Neural progenitor cell (in vitro differentiated cells): ENCODE measurements around the gene ECPAS. TPM values are rescaled to one million over a fixed set of nuclear protein-coding genes. Genes with fewer than 3 reads are reported as not detected.
"Not testable (repeated sequence)": the region's sequence is repeated elsewhere in the genome, so short reads cannot be mapped to it uniquely, and the experiment has no call there.

Source experiments
- DNase-seq: peaks from one replicate; pipeline ENCODE4 v3.0.0-alpha.2; 2016; ENCODE audit warnings: low spot score
- H2AFZ ChIP-seq: fragments of 200-600 bp; sonication (generic); replicated peaks from 2 replicates; pipeline ENCODE4 v1.6.1; 2016; ENCODE audit warnings: antibody characterized with exemption
- H3F3A ChIP-seq: fragments of 200-600 bp; sonication (generic); 2 replicates; pipeline ENCODE4 v1.6.1; 2016; ENCODE audit warnings: antibody characterized with exemption, low read depth
- H3K27ac ChIP-seq: fragments of 200-600 bp; sonication (generic); 2 replicates; pipeline ENCODE4 v1.5.1; 2016; ENCODE audit warnings: mild to moderate bottlenecking
- H3K27me3 ChIP-seq: fragments of 200-600 bp; sonication (generic); 2 replicates; pipeline ENCODE4 v1.6.1; 2016; ENCODE audit warnings: mild to moderate bottlenecking, moderate library complexity
- H3K36me3 ChIP-seq: fragments of 200-600 bp; sonication (generic); 2 replicates; pipeline ENCODE4 v1.5.1; 2016
- H3K4me1 ChIP-seq: fragments of 200-600 bp; sonication (generic); 2 replicates; pipeline ENCODE4 v1.6.1; 2016; ENCODE audit warnings: mixed run types
- H3K4me2 ChIP-seq: fragments of 200-600 bp; sonication (generic); 2 replicates; pipeline ENCODE4 v1.6.1; 2016
- H3K4me3 ChIP-seq: fragments of 200-600 bp; sonication (generic); 2 replicates; pipeline ENCODE4 v1.5.1; 2016
- H3K79me2 ChIP-seq: fragments of 200-600 bp; sonication (generic); 2 replicates; pipeline ENCODE4 v1.6.1; 2016; ENCODE audit warnings: low read depth
- H3K9ac ChIP-seq: fragments of 200-600 bp; sonication (generic); 2 replicates; pipeline ENCODE4 v1.6.1; 2016
- H3K9me3 ChIP-seq: fragments of 200-600 bp; sonication (generic); 2 replicates; pipeline ENCODE4 v1.5.1; 2016; ENCODE audit warnings: low read depth
- H4K20me1 ChIP-seq: fragments of 200-600 bp; sonication (generic); 2 replicates; pipeline ENCODE4 v1.6.1; 2016; ENCODE audit warnings: low read depth
- H3K27ac Mint-ChIP-seq: 3 replicates; pipeline ENCODE4 v1.8.0; 2021; ENCODE audit warnings: mixed read lengths
- H3K27me3 Mint-ChIP-seq: 2 replicates; pipeline ENCODE4 v1.8.0; 2022; ENCODE audit warnings: low read depth, mild to moderate bottlenecking, inconsistent platforms, moderate library complexity, mixed read lengths; ENCODE audit not compliant: insufficient read depth
- H3K36me3 Mint-ChIP-seq: 3 replicates; pipeline ENCODE4 v1.8.0; 2021; ENCODE audit warnings: mixed read lengths
- H3K4me1 Mint-ChIP-seq: 3 replicates; pipeline ENCODE4 v1.8.0; 2021; ENCODE audit warnings: mixed read lengths
- H3K4me3 Mint-ChIP-seq: 3 replicates; pipeline ENCODE4 v1.8.0; 2021; ENCODE audit warnings: mild to moderate bottlenecking, moderate library complexity, mixed read lengths
- H3K9me3 Mint-ChIP-seq: 3 replicates; pipeline ENCODE4 v1.8.0; 2020; ENCODE audit warnings: mixed read lengths
- EZH2 ChIP-seq: fragments of 200-600 bp; sonication (generic); IDR thresholded peaks from 2 replicates; pipeline ENCODE4 v1.6.1; 2017; ENCODE audit warnings: antibody characterized with exemption, mild to moderate bottlenecking, moderate library complexity
- EZH2phosphoT487 ChIP-seq: fragments of 200-600 bp; sonication (generic); IDR thresholded peaks from 2 replicates; pipeline ENCODE4 v1.6.1; 2017; ENCODE audit warnings: antibody characterized with exemption
- total RNA-seq: library from RNA; depleted of rRNA; stranded (reverse); fragments of >200 nt; gene quantifications from 2 replicates; pipeline ENCODE4 v1.2.3, GENCODE V29; 2015; ENCODE audit warnings: low replicate concordance
- TF ChIP-seq, protein P1 (sequence below): fragments of 200-600 bp; sonication (generic); IDR thresholded peaks from 2 replicates; pipeline ENCODE4 v1.5.1; 2017; ENCODE audit warnings: antibody characterized with exemption, mild to moderate bottlenecking

ECPAS gene
- total RNA-seq, 1 donor from 2014 or later: 59.2 TPM

DNA sequence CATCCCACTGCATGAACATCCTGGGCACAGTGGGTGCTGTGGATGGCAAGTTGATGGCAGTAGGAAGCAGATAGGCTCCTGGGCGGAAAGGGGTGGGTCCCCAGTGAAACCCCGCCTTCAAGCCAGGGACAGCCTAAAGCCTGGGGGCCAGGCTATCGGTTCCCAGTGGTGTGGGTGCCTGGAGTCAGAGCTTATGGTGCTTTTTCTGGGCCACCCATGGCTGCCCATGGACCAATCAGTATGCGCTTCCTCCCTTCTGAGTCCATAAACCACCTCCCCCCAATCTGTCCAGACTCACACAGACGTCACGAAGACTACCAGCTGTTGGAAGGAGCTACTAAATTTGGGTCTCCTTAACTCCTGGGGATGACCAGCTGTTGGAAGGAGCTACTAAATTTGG, 17.5 kb upstream of the ECPAS start:
- no peaks in the 10 kb centered on the region for H3K27me3 ChIP-seq
- H3K4me2 ChIP-seq: no peak overlapping the region
- no peak for DNase-seq
- no peaks in the 10 kb centered on the region for H3F3A ChIP-seq
- Mint-ChIP-seq H3K4me3 (no peak overlapping the region), H3K36me3 (no peaks in the 10 kb centered on the region), H3K9me3 (no peaks in the 10 kb centered on the region), H3K27me3 (peaks cover 2% of the 10 kb centered on the region), H3K4me1 (peaks cover 4% of the 10 kb centered on the region), H3K27ac (no peak overlapping the region)
- H3K9ac ChIP-seq: no peak overlapping the region
- H3K4me1 ChIP-seq: no peaks in the 10 kb centered on the region
- H3K27ac ChIP-seq: no peak overlapping the region
- no peaks in the 10 kb centered on the region for H3K79me2 ChIP-seq
- no peaks in the 10 kb centered on the region for H4K20me1 ChIP-seq
- no peaks in the 10 kb centered on the region for H3K9me3 ChIP-seq
- no peak overlapping the region for H3K4me3 ChIP-seq
- no peaks in the 10 kb centered on the region for H3K36me3 ChIP-seq
- TF ChIP-seq EZH2: no peak
- no peak for TF ChIP-seq EZH2phosphoT487
- TF ChIP-seq, protein P1, sequence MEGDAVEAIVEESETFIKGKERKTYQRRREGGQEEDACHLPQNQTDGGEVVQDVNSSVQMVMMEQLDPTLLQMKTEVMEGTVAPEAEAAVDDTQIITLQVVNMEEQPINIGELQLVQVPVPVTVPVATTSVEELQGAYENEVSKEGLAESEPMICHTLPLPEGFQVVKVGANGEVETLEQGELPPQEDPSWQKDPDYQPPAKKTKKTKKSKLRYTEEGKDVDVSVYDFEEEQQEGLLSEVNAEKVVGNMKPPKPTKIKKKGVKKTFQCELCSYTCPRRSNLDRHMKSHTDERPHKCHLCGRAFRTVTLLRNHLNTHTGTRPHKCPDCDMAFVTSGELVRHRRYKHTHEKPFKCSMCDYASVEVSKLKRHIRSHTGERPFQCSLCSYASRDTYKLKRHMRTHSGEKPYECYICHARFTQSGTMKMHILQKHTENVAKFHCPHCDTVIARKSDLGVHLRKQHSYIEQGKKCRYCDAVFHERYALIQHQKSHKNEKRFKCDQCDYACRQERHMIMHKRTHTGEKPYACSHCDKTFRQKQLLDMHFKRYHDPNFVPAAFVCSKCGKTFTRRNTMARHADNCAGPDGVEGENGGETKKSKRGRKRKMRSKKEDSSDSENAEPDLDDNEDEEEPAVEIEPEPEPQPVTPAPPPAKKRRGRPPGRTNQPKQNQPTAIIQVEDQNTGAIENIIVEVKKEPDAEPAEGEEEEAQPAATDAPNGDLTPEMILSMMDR: no peak
- no peak overlapping the region for H2AFZ ChIP-seq

DNA sequence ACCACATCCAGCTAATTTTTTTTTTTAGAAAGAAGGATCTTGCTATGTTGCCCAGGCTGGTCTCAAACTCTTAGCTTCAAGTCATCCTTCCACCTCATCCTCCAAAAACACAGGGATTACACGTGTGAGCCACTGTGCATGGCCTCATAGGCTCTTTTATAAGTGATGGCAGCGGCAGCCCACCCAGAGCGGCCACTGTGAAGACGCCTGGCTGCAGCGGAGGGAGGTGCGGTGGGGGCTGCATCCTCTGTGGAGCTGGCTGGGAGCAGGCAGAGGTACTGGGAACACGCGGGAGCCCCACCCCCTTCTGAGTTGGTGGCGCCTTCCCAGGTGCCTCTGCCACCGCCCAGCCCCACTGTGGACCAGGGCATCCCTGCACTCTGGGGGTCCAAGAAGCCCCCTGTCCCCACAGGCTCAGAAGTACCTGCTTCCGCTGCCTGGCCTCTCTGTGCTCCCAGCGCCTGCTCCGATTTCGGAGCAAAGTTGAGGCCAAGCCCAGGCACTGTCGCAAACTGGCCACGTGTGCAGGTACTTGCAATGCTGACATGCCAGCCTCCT, 16.9 kb upstream of the ECPAS start:
- Mint-ChIP-seq H3K36me3 (no peaks in the 10 kb centered on the region), H3K27ac (no peak overlapping the region), H3K9me3 (no peaks in the 10 kb centered on the region), H3K4me1 (peaks cover 4% of the 10 kb centered on the region), H3K4me3 (no peak overlapping the region), H3K27me3 (peaks cover 2% of the 10 kb centered on the region)
- TF ChIP-seq EZH2 (no peak), EZH2phosphoT487 (no peak)
- TF ChIP-seq, protein P1: no peak
- Histone ChIP-seq H4K20me1 (no peaks in the 10 kb centered on the region), H3K27ac (no peak overlapping the region), H3K79me2 (no peaks in the 10 kb centered on the region), H3K4me1 (no peaks in the 10 kb centered on the region), H3K4me2 (no peak overlapping the region), H3K9ac (no peak overlapping the region), H3K9me3 (no peaks in the 10 kb centered on the region), H3F3A (no peaks in the 10 kb centered on the region), H3K4me3 (no peak overlapping the region), H2AFZ (no peak overlapping the region), H3K36me3 (no peaks in the 10 kb centered on the region), H3K27me3 (no peaks in the 10 kb centered on the region)
- DNase-seq: no peak

DNA sequence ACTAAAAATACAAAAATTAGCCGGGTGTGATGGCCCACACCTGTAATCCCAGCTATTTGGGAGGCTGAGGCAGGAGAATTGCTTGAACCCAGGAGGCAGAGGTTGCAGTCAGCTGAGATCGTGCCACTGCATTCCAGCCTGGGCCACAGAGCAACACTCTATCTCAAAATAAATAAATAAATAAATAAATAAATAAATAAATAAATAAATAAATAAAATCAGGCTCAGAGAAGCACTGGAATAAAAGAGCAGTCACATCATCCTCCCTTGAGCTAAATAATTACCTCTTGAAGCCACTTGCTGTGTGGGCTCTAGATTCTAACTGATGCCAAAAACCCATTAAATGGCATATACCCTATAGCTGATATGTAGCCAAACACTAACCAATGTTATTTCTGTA, 13.0 kb upstream of the ECPAS start:
- H3K4me3 Mint-ChIP-seq, H3K36me3 ChIP-seq: not testable (repeated sequence)

DNA sequence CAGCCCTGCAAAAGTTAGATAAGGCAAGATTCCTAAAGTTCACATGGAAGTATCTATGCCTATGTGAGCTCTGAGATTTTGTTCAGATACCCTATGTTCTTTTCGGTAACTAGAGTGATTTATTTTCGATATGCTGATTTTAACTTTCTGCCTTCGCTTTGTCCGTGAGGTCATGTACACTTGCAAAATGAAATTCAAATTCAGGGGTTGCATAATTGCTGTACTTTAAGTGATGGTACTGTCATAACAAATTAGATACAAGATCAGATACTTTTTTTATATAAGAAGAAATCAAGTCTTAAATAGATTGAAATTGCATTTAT, 350 bp upstream of the ECPAS start:
- Histone ChIP-seq H3K27ac (peak overlapping the region; percentile 54), H3K9me3 (no peaks in the 10 kb centered on the region), H4K20me1 (peaks cover 4% of the 10 kb centered on the region), H3K4me3 (peak overlapping the region; percentile 99), H3K4me2 (peak overlapping the region; percentile 86), H2AFZ (peak overlapping the region; percentile 83), H3K9ac (peak overlapping the region; percentile 32), H3K79me2 (peaks cover 44% of the 10 kb centered on the region), H3K4me1 (peaks cover 15% of the 10 kb centered on the region), H3K27me3 (no peaks in the 10 kb centered on the region), H3F3A (peaks cover 35% of the 10 kb centered on the region), H3K36me3 (no peaks in the 10 kb centered on the region)
- no peak for DNase-seq
- H3K4me3 Mint-ChIP-seq: peak overlapping the region; percentile 93
- peaks cover 2% of the 10 kb centered on the region for H3K9me3 Mint-ChIP-seq
- H3K4me1 Mint-ChIP-seq: peaks cover 17% of the 10 kb centered on the region
- H3K27me3 Mint-ChIP-seq: peaks cover 3% of the 10 kb centered on the region
- TF ChIP-seq, protein P1: no peak
- no peak for TF ChIP-seq EZH2phosphoT487
- no peak for TF ChIP-seq EZH2
- H3K36me3 Mint-ChIP-seq: peaks cover 9% of the 10 kb centered on the region
- peak overlapping the region; percentile 93 for H3K27ac Mint-ChIP-seq

More for the DNA sequence above, 13.0 kb upstream of the ECPAS start:
- H3K9ac ChIP-seq, H3K27ac ChIP-seq, H3K36me3 Mint-ChIP-seq, H3K4me3 ChIP-seq, H3K27me3 ChIP-seq, H3K27ac Mint-ChIP-seq, H3K4me1 ChIP-seq, H3F3A ChIP-seq, H3K27me3 Mint-ChIP-seq, H2AFZ ChIP-seq, DNase-seq, H3K79me2 ChIP-seq, H3K4me1 Mint-ChIP-seq, H3K9me3 Mint-ChIP-seq, H3K9me3 ChIP-seq, H3K4me2 ChIP-seq, H4K20me1 ChIP-seq: not testable (repeated sequence)
